ENCODE measurements around the gene NREP. TPM values are rescaled to one million over a fixed set of nuclear protein-coding genes. Genes with fewer than 3 reads are reported as not detected.

NREP gene
- total and polyA plus RNA-seq, 10 donors, result 12.9 to 54.5 (median 32.9) TPM

DNA sequence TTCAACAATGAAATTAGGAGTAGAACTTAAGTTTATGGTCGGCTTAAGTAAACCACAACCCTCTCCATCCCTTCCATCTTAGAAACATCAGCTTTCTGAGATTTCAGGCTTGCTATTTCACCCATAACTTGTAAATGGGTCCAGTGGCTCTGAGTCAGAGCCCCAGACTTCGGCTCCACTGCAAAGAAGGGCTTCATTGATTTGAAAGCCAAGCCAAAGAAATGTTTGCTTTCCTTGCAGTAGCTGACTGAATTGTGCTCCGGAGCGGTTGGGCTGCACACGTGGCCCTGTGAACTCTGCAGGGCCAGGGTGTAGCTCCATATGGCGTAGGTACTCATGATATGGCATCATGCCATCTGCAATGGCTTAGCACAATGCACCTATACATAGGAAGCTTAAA is 57.0 kb downstream of the NREP start:
- no peaks in the 10 kb centered on the region for H3K27me3 ChIP-seq (replicated peaks in 1 of 7)
- no peak for DNase-seq
- no peak for TF ChIP-seq POLR2AphosphoS5 (IDR thresholded peaks at IDR 0.05)
- no peak for TF ChIP-seq POLR2A (IDR thresholded peaks at IDR 0.05)
- TF ChIP-seq, protein P1, sequence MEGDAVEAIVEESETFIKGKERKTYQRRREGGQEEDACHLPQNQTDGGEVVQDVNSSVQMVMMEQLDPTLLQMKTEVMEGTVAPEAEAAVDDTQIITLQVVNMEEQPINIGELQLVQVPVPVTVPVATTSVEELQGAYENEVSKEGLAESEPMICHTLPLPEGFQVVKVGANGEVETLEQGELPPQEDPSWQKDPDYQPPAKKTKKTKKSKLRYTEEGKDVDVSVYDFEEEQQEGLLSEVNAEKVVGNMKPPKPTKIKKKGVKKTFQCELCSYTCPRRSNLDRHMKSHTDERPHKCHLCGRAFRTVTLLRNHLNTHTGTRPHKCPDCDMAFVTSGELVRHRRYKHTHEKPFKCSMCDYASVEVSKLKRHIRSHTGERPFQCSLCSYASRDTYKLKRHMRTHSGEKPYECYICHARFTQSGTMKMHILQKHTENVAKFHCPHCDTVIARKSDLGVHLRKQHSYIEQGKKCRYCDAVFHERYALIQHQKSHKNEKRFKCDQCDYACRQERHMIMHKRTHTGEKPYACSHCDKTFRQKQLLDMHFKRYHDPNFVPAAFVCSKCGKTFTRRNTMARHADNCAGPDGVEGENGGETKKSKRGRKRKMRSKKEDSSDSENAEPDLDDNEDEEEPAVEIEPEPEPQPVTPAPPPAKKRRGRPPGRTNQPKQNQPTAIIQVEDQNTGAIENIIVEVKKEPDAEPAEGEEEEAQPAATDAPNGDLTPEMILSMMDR (IDR thresholded peaks at IDR 0.05 in 8 of 11, conservative IDR thresholded peaks at IDR 0.05 in 3 of 11), result no peak
- intact Hi-C loops (cut with DNase I; ENCODE audit: low total_unique reads), result no loop called here
- H3K36me3 ChIP-seq, result no peaks in the 10 kb centered on the region
- no peaks in the 10 kb centered on the region for H3K9me3 ChIP-seq
- H3K4me3 ChIP-seq, result no peak overlapping the region
- H3K4me1 ChIP-seq, result peaks cover 0 to 17% (median 0%) of the 10 kb centered on the region in 6 donors
- H3K27ac ChIP-seq, result no peak overlapping the region
- 78 to 90% (median 85%) methylated on average over 6 of the region's 6 CpGs for WGBS, 5 donors

DNA sequence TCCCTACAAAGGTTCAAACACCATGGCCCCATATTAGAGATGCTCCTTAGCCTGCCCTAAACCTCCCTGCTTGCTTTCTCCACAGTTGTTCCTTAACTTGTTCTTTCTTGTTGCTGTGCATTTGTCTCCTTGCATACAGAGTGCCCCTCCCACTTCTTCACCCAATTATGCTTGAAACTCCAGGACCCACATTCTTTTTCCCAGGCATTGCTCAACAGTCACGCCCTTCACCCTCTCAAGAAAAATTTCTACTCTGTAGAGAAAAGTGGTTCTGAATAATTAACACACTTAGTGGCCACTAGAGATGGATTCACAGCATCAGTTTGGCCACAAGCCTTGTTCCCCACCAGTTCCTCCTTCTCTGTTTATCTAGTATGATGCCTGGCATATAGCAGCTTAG is 57.7 kb downstream of the NREP start:
- DNase-seq, result no peak
- no peaks in the 10 kb centered on the region for H3K36me3 ChIP-seq
- TF ChIP-seq POLR2A (IDR thresholded peaks at IDR 0.05), result no peak
- TF ChIP-seq, protein P1 (IDR thresholded peaks at IDR 0.05 in 8 of 11, conservative IDR thresholded peaks at IDR 0.05 in 3 of 11), result no peak
- TF ChIP-seq POLR2AphosphoS5 (IDR thresholded peaks at IDR 0.05), result no peak
- no peaks in the 10 kb centered on the region for H3K9me3 ChIP-seq
- intact Hi-C loops (cut with DNase I; ENCODE audit: low total_unique reads), result no loop called here
- WGBS, 5 donors, result 67 to 83% (median 72%) methylated on average over 1 of the region's 1 CpG
- H3K27me3 ChIP-seq (replicated peaks in 1 of 7), result no peaks in the 10 kb centered on the region
- H3K4me1 ChIP-seq, result peaks cover 0 to 13% (median 0%) of the 10 kb centered on the region in 6 donors
- no peak overlapping the region for H3K4me3 ChIP-seq
- H3K27ac ChIP-seq, result no peak overlapping the region

DNA sequence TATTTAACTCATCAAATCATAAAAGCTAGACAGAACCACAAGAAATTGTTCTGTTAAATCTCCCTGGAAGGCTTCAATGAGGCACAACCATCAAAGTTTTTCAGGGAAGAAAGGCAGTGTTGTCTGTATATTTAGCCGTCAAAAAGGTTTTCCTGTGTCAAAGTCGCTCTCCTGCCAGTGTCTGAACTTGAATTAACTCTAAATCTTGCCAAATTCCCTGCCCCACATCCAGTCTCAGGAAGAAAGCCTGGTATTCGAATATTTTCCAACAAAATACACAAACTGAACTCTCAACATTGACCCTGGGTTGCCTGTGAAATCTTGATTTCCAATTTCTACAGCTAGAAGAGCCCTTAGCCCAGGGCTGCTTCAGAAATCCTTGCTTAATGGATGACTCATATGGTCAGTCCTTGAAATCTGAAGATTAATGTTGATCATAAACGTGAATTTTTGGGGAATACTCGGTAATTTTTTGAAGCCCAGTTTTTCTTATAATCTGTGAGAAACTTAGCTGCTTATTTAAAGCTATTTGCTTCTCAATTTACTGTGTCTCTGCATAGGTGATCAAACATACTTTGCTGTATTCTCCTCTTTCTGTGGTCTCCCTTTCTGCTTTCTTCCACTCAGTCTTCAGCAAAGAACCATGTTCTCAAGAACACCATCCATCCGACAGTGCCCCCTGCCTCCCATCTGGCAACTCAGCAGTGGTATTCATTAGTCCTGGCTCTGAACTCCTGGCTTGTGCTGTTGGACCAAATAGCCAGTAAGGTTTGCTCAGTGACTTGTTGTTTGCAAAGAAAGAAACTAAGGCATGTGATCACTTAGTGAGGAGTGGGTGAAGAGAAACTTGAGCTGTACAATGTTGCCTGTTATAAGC is 58.9 kb downstream of the NREP start:
- Histone ChIP-seq H3K27me3 (replicated peaks in 1 of 7) (no peaks in the 10 kb centered on the region), H3K4me3 (no peak overlapping the region), H3K9me3 (no peaks in the 10 kb centered on the region), H3K4me1 (peaks cover 0 to under 1% (median 0%) of the 10 kb centered on the region in 6 donors), H3K36me3 (no peaks in the 10 kb centered on the region), H3K27ac (no peak overlapping the region)
- 66 to 85% (median 72%) methylated on average over 6 of the region's 6 CpGs for WGBS, 5 donors
- intact Hi-C loops (cut with DNase I; ENCODE audit: low total_unique reads), result no loop called here
- no peak for DNase-seq
- TF ChIP-seq, protein P1 (IDR thresholded peaks at IDR 0.05 in 8 of 11, conservative IDR thresholded peaks at IDR 0.05 in 3 of 11), result no peak
- no peak for TF ChIP-seq POLR2AphosphoS5 (IDR thresholded peaks at IDR 0.05)
- TF ChIP-seq POLR2A (IDR thresholded peaks at IDR 0.05), result no peak

DNA sequence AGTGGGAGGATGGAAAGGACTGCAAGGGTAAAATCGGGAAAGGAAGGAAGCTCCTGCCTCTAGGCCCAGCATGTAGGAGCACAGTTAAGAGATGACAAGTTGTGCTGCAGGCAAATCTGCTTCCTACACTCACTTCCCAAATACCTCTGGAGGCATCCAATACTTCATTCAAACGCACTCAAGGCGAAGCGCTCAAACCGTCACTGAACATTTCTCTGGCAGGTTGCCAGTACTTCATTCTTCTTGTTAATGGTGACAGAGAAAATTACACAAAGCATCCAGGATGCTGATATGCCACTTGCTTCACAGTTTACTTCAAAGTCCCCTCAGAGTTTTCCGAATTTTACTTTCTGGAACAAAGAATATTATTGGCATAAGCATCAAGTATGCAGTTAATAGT is 59.8 kb downstream of the NREP start:
- Histone ChIP-seq H3K27ac (no peak overlapping the region), H3K4me3 (no peak overlapping the region), H3K36me3 (no peaks in the 10 kb centered on the region), H3K9me3 (no peaks in the 10 kb centered on the region), H3K27me3 (replicated peaks in 1 of 7) (no peaks in the 10 kb centered on the region), H3K4me1 (no peaks in the 10 kb centered on the region)
- WGBS, 5 donors, result 30 to 40% (median 37%) methylated on average over 6 of the region's 6 CpGs
- no peak for DNase-seq
- TF ChIP-seq, protein P1 (IDR thresholded peaks at IDR 0.05 in 8 of 11, conservative IDR thresholded peaks at IDR 0.05 in 3 of 11), result no peak
- TF ChIP-seq POLR2AphosphoS5 (IDR thresholded peaks at IDR 0.05) (no peak), POLR2A (IDR thresholded peaks at IDR 0.05) (no peak)
- intact Hi-C loops (cut with DNase I; ENCODE audit: low total_unique reads), result no loop called here

Measured in spleen (tissue), 11 donors.